ENCODE results near the gene JUN. TPM values are rescaled to one million over a fixed set of nuclear protein-coding genes. Genes with fewer than 3 reads are reported as not detected.

Gene JUN
- polyA plus RNA-seq, 3 donors, result 29.3 to 330 (median 31.3) TPM

- no peaks in the 10 kb centered on the region for H3K9me3 Mint-ChIP-seq
- H3K4me1 ChIP-seq (ENCODE audit: control insufficient read depth in 1 of 2, insufficient read depth in 2 of 2, low read length in 2 of 2), result peaks cover 44 to 59% of the 10 kb centered on the region in 2 donors
- no peaks in the 10 kb centered on the region for H3K36me3 ChIP-seq (replicated peaks in 1 of 2; ENCODE audit: control insufficient read depth in 1 of 2, insufficient read depth in 2 of 2, low read length in 2 of 2)
- no peaks in the 10 kb centered on the region for H3K79me2 ChIP-seq (ENCODE audit: insufficient read depth, low read length)
- H2AFZ ChIP-seq (ENCODE audit: insufficient read depth, low read depth, low read length, poor library complexity, severe bottlenecking), result peak overlapping the region; percentile 84
- peak overlapping the region; percentile 89 to 98 (median 96) for H3K27ac Mint-ChIP-seq
- TF ChIP-seq, protein P1, sequence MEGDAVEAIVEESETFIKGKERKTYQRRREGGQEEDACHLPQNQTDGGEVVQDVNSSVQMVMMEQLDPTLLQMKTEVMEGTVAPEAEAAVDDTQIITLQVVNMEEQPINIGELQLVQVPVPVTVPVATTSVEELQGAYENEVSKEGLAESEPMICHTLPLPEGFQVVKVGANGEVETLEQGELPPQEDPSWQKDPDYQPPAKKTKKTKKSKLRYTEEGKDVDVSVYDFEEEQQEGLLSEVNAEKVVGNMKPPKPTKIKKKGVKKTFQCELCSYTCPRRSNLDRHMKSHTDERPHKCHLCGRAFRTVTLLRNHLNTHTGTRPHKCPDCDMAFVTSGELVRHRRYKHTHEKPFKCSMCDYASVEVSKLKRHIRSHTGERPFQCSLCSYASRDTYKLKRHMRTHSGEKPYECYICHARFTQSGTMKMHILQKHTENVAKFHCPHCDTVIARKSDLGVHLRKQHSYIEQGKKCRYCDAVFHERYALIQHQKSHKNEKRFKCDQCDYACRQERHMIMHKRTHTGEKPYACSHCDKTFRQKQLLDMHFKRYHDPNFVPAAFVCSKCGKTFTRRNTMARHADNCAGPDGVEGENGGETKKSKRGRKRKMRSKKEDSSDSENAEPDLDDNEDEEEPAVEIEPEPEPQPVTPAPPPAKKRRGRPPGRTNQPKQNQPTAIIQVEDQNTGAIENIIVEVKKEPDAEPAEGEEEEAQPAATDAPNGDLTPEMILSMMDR (IDR thresholded peaks at IDR 0.05), result no peak
- intact Hi-C loops (cut with micrococcal nuclease), result loop anchor here in 1 of 2 donors (10.0 kb wide), 1 partner anchor 88 kb away; no protein-coding TSS in a partner anchor
- no peaks in the 10 kb centered on the region for H3K36me3 Mint-ChIP-seq
- no peaks in the 10 kb centered on the region for H3K9me3 ChIP-seq (replicated peaks in 1 of 2; ENCODE audit: control insufficient read depth in 1 of 2, insufficient read depth in 1 of 2, low read length in 2 of 2)
- peak overlapping the region; percentile 87 to 93 for H3K27ac ChIP-seq (ENCODE audit: low read depth in 1 of 2, low read length in 2 of 2)
- H4K20me1 ChIP-seq (ENCODE audit: insufficient read depth, low read length), result no peaks in the 10 kb centered on the region
- H3K4me2 ChIP-seq (replicated peaks; ENCODE audit: extremely low read depth, low read length, poor library complexity, severe bottlenecking), result peak overlapping the region; percentile 94
- H3K27me3 Mint-ChIP-seq (ENCODE audit: low read depth in 3 of 3), result no peaks in the 10 kb centered on the region
- DNase-seq, result no peak
- no CpG with 5 or more reads among the region's 4 CpGs for WGBS (ENCODE audit: insufficient coverage)
- no peaks in the 10 kb centered on the region for H3K27me3 ChIP-seq (ENCODE audit: control insufficient read depth in 2 of 2, insufficient read depth in 2 of 2, low read length in 2 of 2)
- H3K9ac ChIP-seq (ENCODE audit: insufficient read depth, low read length, poor library complexity, severe bottlenecking), result peak overlapping the region; percentile 65
- H3K4me3 Mint-ChIP-seq, result peak overlapping the region; percentile 86 to 89
- peaks cover 63% of the 10 kb centered on the region for H3K4me1 Mint-ChIP-seq
- peak overlapping the region; percentile 73 to 93 (median 84) for H3K4me3 ChIP-seq (replicated peaks in 1 of 3; ENCODE audit: low read depth in 2 of 3, low read length in 3 of 3)
Measured at GRCh38 chr1:58816747-58817221, 32.9 kb upstream of the JUN start.

DNA sequence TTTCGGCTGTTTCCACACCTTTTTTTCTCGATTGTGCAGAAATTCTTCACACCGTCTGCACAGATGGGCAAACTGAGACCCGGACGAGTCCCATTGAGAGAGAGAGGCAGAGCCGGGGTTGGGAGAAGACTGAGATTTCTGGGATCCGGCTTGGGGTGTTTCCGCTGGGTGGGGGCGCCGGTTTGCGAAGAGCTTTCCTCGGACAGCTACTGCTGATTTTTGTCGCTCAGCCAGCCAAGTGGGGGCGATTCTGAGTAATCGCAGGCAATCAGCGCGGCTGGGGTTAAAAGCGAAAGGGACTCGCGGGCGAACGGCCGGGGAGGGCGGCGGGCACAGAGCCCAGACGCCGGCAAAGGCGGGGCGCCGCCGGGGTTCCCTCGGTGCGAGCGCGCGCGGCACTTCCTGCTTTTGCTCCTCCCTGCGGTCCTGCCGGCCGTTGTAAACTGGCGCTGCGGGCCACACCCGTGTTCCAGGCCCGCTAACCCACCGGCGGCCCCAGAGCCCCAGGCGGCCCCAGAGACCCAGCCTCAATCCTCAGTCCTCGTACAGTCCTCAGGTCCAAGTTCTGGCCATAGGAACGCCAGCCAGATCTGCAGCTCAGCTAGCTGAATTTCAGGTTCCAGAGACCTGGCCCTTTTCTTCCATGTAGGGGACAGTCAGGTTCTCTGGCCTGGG, 32.4 kb upstream of the JUN start:
- Histone ChIP-seq H2AFZ (ENCODE audit: insufficient read depth, low read depth, low read length, poor library complexity, severe bottlenecking) (peak overlapping the region; percentile 84), H4K20me1 (ENCODE audit: insufficient read depth, low read length) (no peaks in the 10 kb centered on the region), H3K4me2 (replicated peaks; ENCODE audit: extremely low read depth, low read length, poor library complexity, severe bottlenecking) (peak overlapping the region; percentile 94), H3K27me3 (ENCODE audit: control insufficient read depth in 2 of 2, insufficient read depth in 2 of 2, low read length in 2 of 2) (no peaks in the 10 kb centered on the region), H3K4me3 (replicated peaks in 1 of 3; ENCODE audit: low read depth in 2 of 3, low read length in 3 of 3) (peak overlapping the region; percentile 73 to 93 (median 84)), H3K4me1 (ENCODE audit: control insufficient read depth in 1 of 2, insufficient read depth in 2 of 2, low read length in 2 of 2) (peaks cover 44 to 59% of the 10 kb centered on the region in 2 donors), H3K9ac (ENCODE audit: insufficient read depth, low read length, poor library complexity, severe bottlenecking) (peak overlapping the region; percentile 65), H3K79me2 (ENCODE audit: insufficient read depth, low read length) (no peaks in the 10 kb centered on the region), H3K27ac (ENCODE audit: low read depth in 1 of 2, low read length in 2 of 2) (peak overlapping the region; percentile 87 to 93), H3K36me3 (replicated peaks in 1 of 2; ENCODE audit: control insufficient read depth in 1 of 2, insufficient read depth in 2 of 2, low read length in 2 of 2) (no peaks in the 10 kb centered on the region), H3K9me3 (replicated peaks in 1 of 2; ENCODE audit: control insufficient read depth in 1 of 2, insufficient read depth in 1 of 2, low read length in 2 of 2) (no peaks in the 10 kb centered on the region)
- Mint-ChIP-seq H3K27ac (peak overlapping the region; percentile 89 to 98 (median 96)), H3K4me3 (peak overlapping the region; percentile 89 to 95), H3K27me3 (ENCODE audit: low read depth in 3 of 3) (no peaks in the 10 kb centered on the region), H3K9me3 (no peaks in the 10 kb centered on the region), H3K4me1 (peaks cover 63% of the 10 kb centered on the region), H3K36me3 (no peaks in the 10 kb centered on the region)
- intact Hi-C loops (cut with micrococcal nuclease), result loop anchor here in 1 of 2 donors (10.0 kb wide), 1 partner anchor 89 kb away; no protein-coding TSS in a partner anchor
- DNase-seq, result peak; percentile 84 to 88 (median 85)
- TF ChIP-seq, protein P1 (IDR thresholded peaks at IDR 0.05), result no peak
- WGBS (ENCODE audit: insufficient coverage), result under 1% methylated on average over 49 of the region's 49 CpGs

Data from CD14-positive monocyte (primary cell).